Erythroblast (primary cell): ENCODE measurements around the gene CPHXL2.

Experiments used
- GATA1 ChIP-seq: IDR thresholded peaks from 2 replicates; pipeline ENCODE4 v1.6.1; 2011; ENCODE audit warnings: low read depth, mild to moderate bottlenecking, control low read depth, low read length, moderate library complexity
- POLR2A ChIP-seq: IDR thresholded peaks from 2 replicates; pipeline ENCODE4 v1.6.1; 2011; ENCODE audit warnings: mild to moderate bottlenecking, low read length

DNA sequence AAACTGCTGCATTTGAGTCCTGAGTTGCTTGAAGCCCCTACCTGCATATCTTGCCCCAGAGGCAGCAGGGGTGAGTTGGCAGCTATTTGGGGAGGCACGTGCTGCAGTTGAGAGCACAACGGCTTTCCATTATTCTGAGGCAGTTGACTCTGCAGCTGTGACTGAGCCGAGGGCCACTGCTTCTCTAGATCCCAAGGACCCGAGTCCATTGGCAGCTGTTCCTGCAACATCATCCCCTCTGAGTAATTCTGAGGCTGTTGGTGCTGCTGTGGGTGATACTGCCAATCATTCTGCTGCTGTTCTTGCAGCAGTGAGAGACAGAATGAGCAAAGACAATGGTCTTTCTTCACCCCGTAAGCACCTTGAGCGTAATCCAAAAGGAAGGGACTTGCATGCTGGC is 16.5 kb downstream of the CPHXL2 start:
- TF ChIP-seq POLR2A (no peak), GATA1 (no peak)
